Measurements from ENCODE around the gene GSTM2.
"Not testable (repeated sequence)": the region's sequence is repeated elsewhere in the genome, so short reads cannot be mapped to it uniquely, and the experiment has no call there.

The GSTM2 gene

GRCh38 chr1:109644670-109645069 is 23.2 kb upstream of the GSTM2 start:
- no peak for DNase-seq (ENCODE audit: low read depth)

- DNase-seq (ENCODE audit: low read depth), result peak; percentile 38
These were observed 18.4 kb upstream of the GSTM2 start for GRCh38 chr1:109649491-109649914.

GRCh38 chr1:109650609-109651008 is 17.2 kb upstream of the GSTM2 start:
- no peak for DNase-seq (ENCODE audit: low read depth)

- no peak for DNase-seq (ENCODE audit: low read depth)
These were observed 15.5 kb upstream of the GSTM2 start for GRCh38 chr1:109652402-109652801.

- DNase-seq (ENCODE audit: low read depth), result no peak
These were observed 14.6 kb upstream of the GSTM2 start for GRCh38 chr1:109653306-109653705.

GRCh38 chr1:109654519-109654918 is 13.3 kb upstream of the GSTM2 start:
- DNase-seq (ENCODE audit: low read depth), result no peak

- no peak for DNase-seq (ENCODE audit: low read depth)
These were observed 12.0 kb upstream of the GSTM2 start, which contains the start of gene GSTM4 for GRCh38 chr1:109655615-109656519. Gene GSTM4, plus strand, starts transcription at chr1:109656099. Its CDS starts 291 bp downstream, at chr1:109656390.

- DNase-seq (ENCODE audit: low read depth), result no peak
These were observed 10.5 kb upstream of the GSTM2 start for GRCh38 chr1:109657395-109657794.

- no peak for DNase-seq (ENCODE audit: low read depth)
These were observed 9.9 kb upstream of the GSTM2 start for GRCh38 chr1:109657970-109658369.

GRCh38 chr1:109658533-109659042 is 9.3 kb upstream of the GSTM2 start:
- DNase-seq (ENCODE audit: low read depth), result no peak

- no peak for DNase-seq (ENCODE audit: low read depth)
These were observed 8.7 kb upstream of the GSTM2 start for GRCh38 chr1:109659145-109659544.

- no peak for DNase-seq (ENCODE audit: low read depth)
These were observed 7.7 kb upstream of the GSTM2 start for GRCh38 chr1:109659997-109660690.

- not testable (repeated sequence) for DNase-seq (ENCODE audit: low read depth)
These were observed 7.2 kb upstream of the GSTM2 start for GRCh38 chr1:109660691-109661026.

GRCh38 chr1:109661391-109661790 is 6.5 kb upstream of the GSTM2 start:
- DNase-seq (ENCODE audit: low read depth), result no peak

GRCh38 chr1:109664671-109665070 is 3.2 kb upstream of the GSTM2 start:
- no peak for DNase-seq (ENCODE audit: low read depth)

- no peak for DNase-seq (ENCODE audit: low read depth)
These were observed 392 bp downstream of the GSTM2 start for GRCh38 chr1:109668123-109668775.

GRCh38 chr1:109669246-109669948 is 1.5 kb downstream of the GSTM2 start:
- no peak for DNase-seq (ENCODE audit: low read depth)

- not testable (repeated sequence) for DNase-seq (ENCODE audit: low read depth)
These were observed 2.1 kb downstream of the GSTM2 start for GRCh38 chr1:109669949-109670302.

- DNase-seq (ENCODE audit: low read depth), result no peak
These were observed 3.2 kb downstream of the GSTM2 start for GRCh38 chr1:109671067-109671466.

GRCh38 chr1:109673861-109674260 is 6.0 kb downstream of the GSTM2 start:
- not testable (repeated sequence) for DNase-seq (ENCODE audit: low read depth)

- DNase-seq (ENCODE audit: low read depth), result not testable (repeated sequence)
These were observed 9.0 kb downstream of the GSTM2 start for GRCh38 chr1:109676683-109677381.

All from GM04504 (cell line).